GM12878 (cell line): ENCODE results near the gene TNRC6B. TPM values are rescaled to one million over a fixed set of nuclear protein-coding genes. Genes with fewer than 3 reads are reported as not detected.

ENCODE experiments used
- ATAC-seq: fragments of 200-7000 bp; cut with Tn5 transposase; 3 replicates; pipeline ENCODE4 v1.9.1; 2020; ENCODE audit warnings: mild to moderate bottlenecking, moderate library complexity
- BruUV-seq: library from RNA; stranded (reverse); fragments of 400-500 nt; replicated peaks from 2 replicates; lab custom pipeline; 2021; lab: Mats Ljungman, UMichigan
- CTCF ChIA-PET: fragments of 300-600 bp; sonication (Branson Sonifier 250); formaldehyde crosslinking; extraction: SDS; loops from one replicate; lab custom pipeline; 2021; ENCODE audit warnings: inconsistent platforms; lab: Yijun Ruan, JAX
- POLR2A ChIA-PET: fragments of 350-600 bp; formaldehyde crosslinking; extraction: SDS; loops from one replicate; lab custom pipeline; 2021; ENCODE audit warnings: inconsistent platforms; lab: Charles Lee
- RAD21 ChIA-PET: fragments of 300-600 bp; sonication (Branson Sonifier 250); formaldehyde crosslinking; loops from one replicate; lab custom pipeline; 2023; ENCODE audit warnings: antibody characterized with exemption; ENCODE audit not compliant: unreplicated experiment; lab: Charles Lee
- SMC1A ChIA-PET: fragments of 300-600 bp; sonication (Branson Sonifier 250); formaldehyde crosslinking; loops from one replicate; lab custom pipeline; 2023; ENCODE audit not compliant: unreplicated experiment, uncharacterized antibody; lab: Charles Lee
- DNase-seq: peaks from one replicate; pipeline ENCODE4 v3.0.0-alpha.2; 2011; ENCODE audit warnings: low read depth, low spot score
- FAIRE-seq: peaks from 3 replicates; lab custom pipeline; 2011; peaks lifted over from hg19 to GRCh38; lab: Jason Lieb, UNC
- H2AFZ ChIP-seq: 2 replicates; pipeline ENCODE4 v1.6.0; 2011; ENCODE audit warnings: low read depth, low read length, control low read depth; ENCODE audit not compliant: control insufficient read depth
- H3K27ac ChIP-seq: 2 replicates; pipeline ENCODE4 v1.5.1; 2011; ENCODE audit warnings: control low read depth; ENCODE audit not compliant: control insufficient read depth, insufficient read depth
- H3K27me3 ChIP-seq, 2 experiments: replicated peaks in 1 of 2; 2 replicates each; pipeline versions ENCODE4 v1.6.0 to v1.6.1; 2011; ENCODE audit warnings: low read length in 1 of 2; ENCODE audit not compliant: control insufficient read depth in 2 of 2, insufficient read depth in 2 of 2
- H3K36me3 ChIP-seq, 2 experiments: 2 replicates each; pipeline ENCODE4 v1.5.1; 2011; ENCODE audit warnings: low read length in 1 of 2; ENCODE audit not compliant: control insufficient read depth in 2 of 2, insufficient read depth in 2 of 2
- H3K4me1 ChIP-seq: 2 replicates; pipeline ENCODE4 v1.6.1; 2011; ENCODE audit warnings: mild to moderate bottlenecking, low read length, moderate library complexity, mixed read lengths; ENCODE audit not compliant: control insufficient read depth, insufficient read depth
- H3K4me2 ChIP-seq: 2 replicates; pipeline ENCODE4 v1.6.0; 2011; ENCODE audit warnings: control low read depth; ENCODE audit not compliant: control insufficient read depth, insufficient read depth
- H3K4me3 ChIP-seq: fragments of 200-600 bp; sonication (generic); 2 replicates; pipeline ENCODE4 v1.5.1; 2016
- H3K79me2 ChIP-seq: 2 replicates; pipeline ENCODE4 v1.6.0; 2011; ENCODE audit warnings: low read length; ENCODE audit not compliant: control insufficient read depth, insufficient read depth
- H3K9ac ChIP-seq: 2 replicates; pipeline ENCODE4 v1.8.0; 2011; ENCODE audit warnings: low read length, control low read depth, mixed read lengths; ENCODE audit not compliant: control insufficient read depth, insufficient read depth
- H3K9me3 ChIP-seq: replicated peaks from 3 replicates; pipeline ENCODE4 v1.5.1; 2011; ENCODE audit warnings: mild to moderate bottlenecking, low read length; ENCODE audit not compliant: control insufficient read depth, insufficient read depth
- H4K20me1 ChIP-seq: 2 replicates; pipeline ENCODE4 v1.6.0; 2011; ENCODE audit not compliant: control insufficient read depth, insufficient read depth
- BCL11A ChIP-seq: IDR thresholded peaks from 2 replicates; pipeline ENCODE4 v1.6.1; 2011; ENCODE audit warnings: low read depth, low read length
- CEBPZ ChIP-seq: fragments of 150-350 bp; IDR thresholded peaks from 2 replicates; pipeline ENCODE4 v1.6.1; 2016; ENCODE audit warnings: low read depth, low read length
- CTCF ChIP-seq, 3 experiments: IDR thresholded peaks in 2 of 3; conservative IDR thresholded peaks in 1 of 3; 2 replicates each; pipeline ENCODE4 v1.5.1; 2011; ENCODE audit warnings: low read depth in 3 of 3, low read length in 3 of 3, mild to moderate bottlenecking in 3 of 3, control low read depth in 2 of 3, moderate library complexity in 2 of 3, inconsistent platforms in 1 of 3, mixed read lengths in 1 of 3; ENCODE audit not compliant: control insufficient read depth in 2 of 3, insufficient read depth in 1 of 3; ENCODE audit errors: extremely low read depth in 1 of 3
- GATAD2B ChIP-seq: fragments of 450-650 bp; conservative IDR thresholded peaks from 2 replicates; pipeline ENCODE4 v1.6.1; 2017; ENCODE audit warnings: low read depth, mild to moderate bottlenecking, moderate library complexity
- IKZF1 ChIP-seq: fragments of 450-650 bp; conservative IDR thresholded peaks from 2 replicates; pipeline ENCODE4 v1.6.1; 2017; ENCODE audit warnings: antibody characterized with exemption, mild to moderate bottlenecking
- PKNOX1 ChIP-seq: fragments of 450-650 bp; IDR thresholded peaks from 2 replicates; pipeline ENCODE4 v1.6.1; 2016; ENCODE audit warnings: mild to moderate bottlenecking
- RFX5 ChIP-seq: IDR thresholded peaks from 2 replicates; pipeline ENCODE4 v1.6.1; 2011; ENCODE audit warnings: low read depth, low read length, improper control_type of control experiment
- SMAD1 ChIP-seq: fragments of 450-650 bp; IDR thresholded peaks from 2 replicates; pipeline ENCODE4 v1.6.1; 2018; ENCODE audit warnings: mild to moderate bottlenecking, low read depth; ENCODE audit not compliant: partially characterized antibody
- WGBS: methylation state at CpG from one replicate; pipeline ENCODE4 v1.1.6; 2016; ENCODE audit warnings: low lambda C conversion rate; ENCODE audit not compliant: insufficient replicate concordance, insufficient coverage; ENCODE audit errors: missing lambda C conversion rate; 5-methylcytosine and 5-hydroxymethylcytosine counted together
- in situ Hi-C: fragments of 300-500 bp; cut with MboI; formaldehyde crosslinking; loops from 9 replicates; pipeline ENCODE4 v1.14.3; 2018; ENCODE audit warnings: mixed read lengths
- intact Hi-C: fragments of 100-400 bp; cut with micrococcal nuclease; formaldehyde crosslinking; loops from one replicate; pipeline ENCODE4 v1.14.2; 2022; ENCODE audit not compliant: unreplicated experiment
- polyA plus RNA-seq, 11 experiments: library from polyadenylated mRNA; depleted of rRNA in 4 of 11; unstranded in 6 of 11; stranded (reverse) in 5 of 11; fragments of >200 nt; fragmentation: Nextera tagmentation in 4 of 11; fragmentation: Illumina TruSeq in 1 of 11; extraction: Ambion mirVana in 4 of 11; extraction: Trizol in 1 of 11; gene quantifications; 1 replicate in 1 of 11; 2 replicates in 10 of 11; pipeline versions ENCODE4 v1.2.1 to v1.2.3, GENCODE V29; 2011 to 2016; ENCODE audit warnings: inconsistent platforms in 2 of 11, missing spikeins in 2 of 11, low read depth in 1 of 11
- total RNA-seq, 4 experiments: library from RNA; depleted of rRNA in 3 of 4; stranded (reverse); fragments of >200 nt in 3 of 4; fragmentation: Illumina TruSeq in 1 of 4; extraction: Trizol in 1 of 4; gene quantifications; 2 replicates each; pipeline versions ENCODE4 v1.2.1 to v1.2.3, GENCODE V29; 2013 to 2021

The TNRC6B gene
- total and polyA plus RNA-seq, 10 of the 15 experiments (the other 5 are each of a cell fraction or from before 2014, with no cell fraction given): 3.6 to 32.8 (median 16.4) TPM

- H3K27ac ChIP-seq: no peak overlapping the region
- no peak for DNase-seq
- TF ChIP-seq CTCF (IDR thresholded peaks at IDR 0.05 in 2 of 3, conservative IDR thresholded peaks at IDR 0.05 in 1 of 3; ENCODE audit: control insufficient read depth in 2 of 3, extremely low read depth in 1 of 3, insufficient read depth in 1 of 3, low read depth in 3 of 3, low read length in 3 of 3) (no peak), RFX5 (no peak), BCL11A (no peak), IKZF1 (no peak)
- H3K4me3 ChIP-seq: no peak overlapping the region
- H3K9ac ChIP-seq: no peak overlapping the region
- WGBS: 97% methylated on average over 3 of the region's 3 CpGs
- no peak for ATAC-seq
- H3K9me3 ChIP-seq: no peaks in the 10 kb centered on the region
- SMC1A ChIA-PET: interaction anchor here (1.1 to 5.0 kb wide), 5 partner anchors 11 to 128 kb away, joined by 3 to 17 read pairs (median 3); no protein-coding TSS in a partner anchor
- CTCF ChIA-PET: no interaction called here
- intact Hi-C loops: no loop called here
- RAD21 ChIA-PET: interaction anchor here (1.2 kb wide), 1 partner anchor 18 kb away, joined by 4 read pairs; no protein-coding TSS in a partner anchor
- H3K4me1 ChIP-seq: peaks cover 16% of the 10 kb centered on the region
- H3K4me2 ChIP-seq: no peak overlapping the region
- H3K36me3 ChIP-seq: peaks cover 0 to 6% of the 10 kb centered on the region in 2 experiments; a peak in 2 of 4 replicates
- no peaks in the 10 kb centered on the region for H3K27me3 ChIP-seq
- no peaks in the 10 kb centered on the region for H4K20me1 ChIP-seq
- in situ Hi-C loops: no loop called here
- no peak overlapping the region for H2AFZ ChIP-seq
- BruUV-seq: no TSS peak
- H3K79me2 ChIP-seq: peaks cover 34% of the 10 kb centered on the region
- POLR2A ChIA-PET: no interaction called here
- FAIRE-seq: no peak
These were observed 203.7 kb downstream of the TNRC6B start for GRCh38 chr22:40381461-40381860.

- peaks cover 29% of the 10 kb centered on the region for H3K79me2 ChIP-seq
- intact Hi-C loops: no loop called here
- TF ChIP-seq GATAD2B (no peak), SMAD1 (no peak), PKNOX1 (no peak), CEBPZ (no peak)
These were observed 206.2 kb downstream of the TNRC6B start for GRCh38 chr22:40383905-40384304.

More at GRCh38 chr22:40383905-40384304, 206.2 kb downstream of the TNRC6B start:
- Histone ChIP-seq H3K9me3 (no peaks in the 10 kb centered on the region), H2AFZ (no peak overlapping the region), H3K9ac (no peak overlapping the region), H3K27ac (no peak overlapping the region), H3K4me1 (peaks cover 26% of the 10 kb centered on the region), H4K20me1 (no peaks in the 10 kb centered on the region), H3K27me3 (no peaks in the 10 kb centered on the region), H3K4me2 (no peak overlapping the region), H3K36me3 (no peaks in the 10 kb centered on the region; a peak in 1 of 4 replicates), H3K4me3 (no peak overlapping the region)
- SMC1A ChIA-PET: interaction anchor here (1.4 to 5.0 kb wide), 4 partner anchors 8 to 120 kb away, joined by 3 to 25 read pairs (median 16); no protein-coding TSS in a partner anchor
- no peak for DNase-seq
- BruUV-seq: no TSS peak
- CTCF ChIA-PET: interaction anchor here (1.3 to 3.3 kb wide), 4 partner anchors 9 to 105 kb away, joined by 3 to 14 read pairs (median 5); no protein-coding TSS in a partner anchor
- POLR2A ChIA-PET: interaction anchor here (0.6 to 0.7 kb wide), 2 partner anchors 14 to 502 kb away, joined by 3 to 4 read pairs; no protein-coding TSS in a partner anchor
- RAD21 ChIA-PET: interaction anchor here (1.9 kb wide), 1 partner anchor 8 kb away, joined by 11 read pairs; no protein-coding TSS in a partner anchor
- in situ Hi-C loops: no loop called here
- no peak for ATAC-seq
- WGBS: 60% methylated on average over 3 of the region's 3 CpGs
- FAIRE-seq: no peak
